Type B pancreatic cell (in vitro differentiated cells): ENCODE data around the gene FIBP. TPM values are rescaled to one million over a fixed set of nuclear protein-coding genes. Genes with fewer than 3 reads are reported as not detected.
A peak's percentile ranks its signal among the peaks of the same experiment; 100 is the strongest.
"Not testable (repeated sequence)": the region's sequence is repeated elsewhere in the genome, so short reads cannot be mapped to it uniquely, and the experiment has no call there.

Source experiments
- DNase-seq: peaks from one replicate; pipeline ENCODE4 v3.0.0; 2021; ENCODE audit warnings: mixed read lengths; ENCODE audit not compliant: unreplicated experiment; ENCODE audit errors: extremely low spot score
- H3K27ac Mint-ChIP-seq: 2 replicates; pipeline ENCODE4 v1.8.0; 2021; ENCODE audit warnings: mild to moderate bottlenecking, mixed read lengths
- H3K27me3 Mint-ChIP-seq: 2 replicates; pipeline ENCODE4 v1.8.0; 2021; ENCODE audit warnings: mixed read lengths
- H3K36me3 Mint-ChIP-seq: 2 replicates; pipeline ENCODE4 v1.8.0; 2021; ENCODE audit warnings: mixed read lengths
- H3K4me1 Mint-ChIP-seq: one replicate; pipeline ENCODE4 v1.8.0; 2021; ENCODE audit warnings: mixed read lengths; ENCODE audit not compliant: unreplicated experiment
- H3K4me3 Mint-ChIP-seq: 2 replicates; pipeline ENCODE4 v1.8.0; 2021; ENCODE audit warnings: mild to moderate bottlenecking, mixed read lengths
- H3K9me3 Mint-ChIP-seq: 2 replicates; pipeline ENCODE4 v1.8.0; 2021; ENCODE audit warnings: mixed read lengths
- total RNA-seq: library from RNA; stranded (reverse); gene quantifications from 2 replicates; pipeline ENCODE4 v1.2.1, GENCODE V29; 2021; ENCODE audit warnings: low replicate concordance
- TF ChIP-seq, protein P1 (sequence below): fragments of 200-600 bp; sonication (generic); conservative IDR thresholded peaks from 2 replicates; pipeline ENCODE4 v1.5.0; 2021; ENCODE audit warnings: antibody characterized with exemption, mild to moderate bottlenecking

The FIBP gene
- total RNA-seq, 1 donor from 2014 or later: 74.7 TPM

DNA sequence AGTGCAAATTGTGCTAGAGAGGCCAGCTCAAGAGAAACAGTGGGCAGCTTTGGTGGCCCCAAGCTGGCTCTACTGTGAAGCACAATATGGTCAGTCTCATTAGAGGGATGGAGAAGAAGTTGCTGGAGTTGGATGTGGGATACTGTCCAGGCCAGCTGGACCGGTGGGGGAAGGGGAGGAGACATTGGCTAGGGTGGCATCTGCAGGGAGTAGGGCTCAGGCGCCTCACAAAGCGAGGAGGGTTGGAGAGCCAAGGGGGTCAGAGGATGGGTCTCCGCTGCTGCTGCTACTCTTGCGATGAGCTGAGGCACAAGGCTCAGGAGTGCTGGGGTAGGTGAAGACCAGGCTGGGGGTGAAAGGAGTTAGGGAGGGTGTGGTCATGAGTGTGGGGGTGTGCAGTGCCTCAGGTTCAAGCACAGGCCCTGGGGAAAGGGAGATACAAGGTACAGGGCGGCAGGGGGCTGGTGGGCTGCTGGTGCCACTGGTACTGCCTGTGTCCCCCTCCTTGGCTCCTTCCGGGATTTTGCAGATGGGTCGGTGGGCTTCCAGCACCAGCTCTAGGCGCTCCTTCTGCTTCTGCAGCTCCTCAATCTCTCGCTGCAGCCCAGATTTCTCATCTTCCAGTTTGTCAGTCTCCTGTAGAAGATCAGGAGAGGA lies 4.5 kb upstream of the FIBP start:
- TF ChIP-seq, protein P1, sequence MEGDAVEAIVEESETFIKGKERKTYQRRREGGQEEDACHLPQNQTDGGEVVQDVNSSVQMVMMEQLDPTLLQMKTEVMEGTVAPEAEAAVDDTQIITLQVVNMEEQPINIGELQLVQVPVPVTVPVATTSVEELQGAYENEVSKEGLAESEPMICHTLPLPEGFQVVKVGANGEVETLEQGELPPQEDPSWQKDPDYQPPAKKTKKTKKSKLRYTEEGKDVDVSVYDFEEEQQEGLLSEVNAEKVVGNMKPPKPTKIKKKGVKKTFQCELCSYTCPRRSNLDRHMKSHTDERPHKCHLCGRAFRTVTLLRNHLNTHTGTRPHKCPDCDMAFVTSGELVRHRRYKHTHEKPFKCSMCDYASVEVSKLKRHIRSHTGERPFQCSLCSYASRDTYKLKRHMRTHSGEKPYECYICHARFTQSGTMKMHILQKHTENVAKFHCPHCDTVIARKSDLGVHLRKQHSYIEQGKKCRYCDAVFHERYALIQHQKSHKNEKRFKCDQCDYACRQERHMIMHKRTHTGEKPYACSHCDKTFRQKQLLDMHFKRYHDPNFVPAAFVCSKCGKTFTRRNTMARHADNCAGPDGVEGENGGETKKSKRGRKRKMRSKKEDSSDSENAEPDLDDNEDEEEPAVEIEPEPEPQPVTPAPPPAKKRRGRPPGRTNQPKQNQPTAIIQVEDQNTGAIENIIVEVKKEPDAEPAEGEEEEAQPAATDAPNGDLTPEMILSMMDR: no peak
- Mint-ChIP-seq H3K27me3 (peaks cover 45% of the 10 kb centered on the region), H3K4me1 (peaks cover 25% of the 10 kb centered on the region), H3K36me3 (no peaks in the 10 kb centered on the region), H3K27ac (peak overlapping the region; percentile 64), H3K9me3 (no peaks in the 10 kb centered on the region), H3K4me3 (peak overlapping the region; percentile 77)
- DNase-seq: no peak

DNA sequence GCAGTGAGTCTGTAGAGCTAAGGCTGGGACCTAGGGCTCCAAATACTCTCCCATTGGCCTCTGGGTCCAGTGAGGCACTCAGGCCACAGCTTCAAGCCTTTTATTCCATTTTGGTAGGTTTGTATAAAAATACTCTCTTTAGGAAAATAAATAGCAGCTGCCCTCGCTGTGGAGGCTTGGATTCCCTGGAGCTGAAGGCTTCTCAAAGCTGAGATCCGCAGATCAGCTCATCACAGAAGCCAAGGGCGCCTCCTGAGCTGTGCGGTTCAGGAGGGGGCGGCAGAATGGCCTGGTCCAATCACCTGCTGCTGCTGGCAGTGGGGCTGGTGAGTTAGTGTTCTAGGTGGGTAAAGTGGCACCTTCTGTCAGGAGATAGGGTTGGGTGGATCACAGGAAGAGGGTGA lies 3.9 kb upstream of the FIBP start:
- H3K4me1 Mint-ChIP-seq: peaks cover 25% of the 10 kb centered on the region
- H3K9me3 Mint-ChIP-seq: not testable (repeated sequence)
- peak overlapping the region; percentile 77 for H3K4me3 Mint-ChIP-seq

DNA sequence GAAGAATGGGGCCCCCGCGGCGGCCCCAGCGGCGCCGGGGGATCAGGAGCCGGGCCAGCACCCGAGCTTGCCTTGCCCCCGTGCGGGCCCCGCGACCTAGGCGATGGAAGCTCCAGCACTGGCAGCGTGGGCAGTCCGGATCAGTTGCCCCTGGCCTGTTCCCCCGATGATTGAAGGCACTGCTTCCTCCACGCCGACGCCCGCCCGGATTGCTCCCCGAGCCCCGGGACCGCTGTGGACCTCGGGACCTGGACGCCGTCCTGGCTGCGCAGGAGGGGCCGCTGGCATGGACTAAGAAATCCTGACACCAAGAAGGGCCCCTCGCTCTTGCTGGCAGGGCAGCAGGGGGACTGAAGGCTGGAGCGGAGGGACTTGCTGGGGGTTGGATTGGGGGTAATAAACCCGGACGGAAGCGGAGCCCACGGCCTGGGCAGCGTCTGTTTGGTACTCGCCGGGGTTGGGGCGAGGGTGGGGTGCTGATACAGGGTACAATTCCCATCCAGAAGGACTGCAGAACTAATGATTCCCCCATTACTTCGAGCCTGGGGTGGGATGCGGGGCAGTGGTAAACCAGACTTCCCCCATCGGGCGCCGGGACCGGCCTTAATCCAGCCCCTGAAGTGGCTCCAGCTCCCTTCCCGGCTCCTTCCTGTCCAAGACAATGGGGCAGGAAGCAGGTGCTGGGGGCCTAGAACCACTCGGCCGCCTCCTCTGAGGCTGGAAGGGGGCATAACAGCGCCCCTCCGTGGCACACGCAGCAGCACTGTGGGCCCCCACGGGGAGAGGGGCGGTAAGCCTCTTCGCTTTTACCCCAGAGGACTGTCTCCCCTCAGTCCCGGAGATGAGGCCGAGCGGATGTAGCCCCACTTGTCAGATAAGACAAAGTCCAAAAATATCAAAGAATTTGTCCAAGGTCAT lies 3.2 kb upstream of the FIBP start:
- Mint-ChIP-seq H3K27me3 (peaks cover 33% of the 10 kb centered on the region), H3K4me1 (peaks cover 31% of the 10 kb centered on the region), H3K4me3 (peak overlapping the region; percentile 77), H3K36me3 (no peaks in the 10 kb centered on the region), H3K9me3 (no peaks in the 10 kb centered on the region), H3K27ac (peak overlapping the region; percentile 64)
- TF ChIP-seq, protein P1: peak; percentile 9
- DNase-seq: no peak

More for the DNA sequence above, 3.9 kb upstream of the FIBP start:
- Mint-ChIP-seq H3K27ac (peak overlapping the region; percentile 64), H3K27me3 (peaks cover 39% of the 10 kb centered on the region)
- H3K36me3 Mint-ChIP-seq, DNase-seq: not testable (repeated sequence)

DNA sequence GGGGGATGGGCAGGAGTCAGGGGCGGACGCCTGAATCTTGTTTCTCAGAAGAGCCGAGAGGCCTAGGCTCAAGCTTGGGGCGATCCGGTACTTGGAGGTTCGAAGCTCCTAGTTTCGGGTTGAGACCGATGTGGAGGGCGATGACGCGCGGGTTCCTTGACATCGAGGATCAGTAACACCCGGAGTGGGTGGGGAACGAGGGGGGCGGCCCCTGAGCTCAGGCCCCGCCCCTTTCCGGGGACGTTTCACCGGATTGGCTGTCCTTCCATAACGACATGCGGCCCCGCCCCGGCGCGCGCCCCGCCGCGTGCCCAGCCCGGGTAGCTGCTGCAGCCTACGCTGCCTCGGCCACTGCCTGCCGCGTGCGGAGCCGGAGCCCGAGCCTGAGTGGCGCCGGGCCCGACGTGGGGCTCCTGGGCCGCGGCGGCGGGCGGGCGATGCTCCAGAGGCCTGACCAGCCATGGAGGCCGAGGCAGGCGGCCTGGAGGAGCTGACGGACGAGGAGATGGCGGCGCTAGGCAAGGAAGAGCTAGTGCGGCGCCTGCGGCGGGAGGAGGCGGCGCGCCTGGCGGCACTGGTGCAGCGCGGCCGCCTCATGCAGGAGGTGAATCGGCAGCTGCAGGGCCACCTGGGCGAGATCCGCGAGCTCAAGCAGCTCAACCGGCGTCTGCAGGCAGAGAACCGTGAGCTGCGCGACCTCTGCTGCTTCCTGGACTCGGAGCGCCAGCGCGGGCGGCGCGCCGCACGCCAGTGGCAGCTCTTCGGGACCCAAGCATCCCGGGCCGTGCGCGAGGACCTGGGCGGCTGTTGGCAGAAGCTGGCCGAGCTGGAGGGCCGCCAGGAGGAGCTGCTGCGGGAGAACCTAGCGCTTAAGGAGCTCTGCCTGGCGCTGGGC lies 2.3 kb upstream of the FIBP start, which contains the start of gene CCDC85B:
Gene CCDC85B, plus strand, starts transcription at position 350 of the 895 bp plus-strand sequence. Its CDS starts 111 bp downstream, at position 461.
- Mint-ChIP-seq H3K27ac (peak within 1 kb of the TSS; percentile 83), H3K27me3 (peaks cover 24% of the 10 kb centered on the region), H3K4me1 (peaks cover 33% of the 10 kb centered on the region)

DNA sequence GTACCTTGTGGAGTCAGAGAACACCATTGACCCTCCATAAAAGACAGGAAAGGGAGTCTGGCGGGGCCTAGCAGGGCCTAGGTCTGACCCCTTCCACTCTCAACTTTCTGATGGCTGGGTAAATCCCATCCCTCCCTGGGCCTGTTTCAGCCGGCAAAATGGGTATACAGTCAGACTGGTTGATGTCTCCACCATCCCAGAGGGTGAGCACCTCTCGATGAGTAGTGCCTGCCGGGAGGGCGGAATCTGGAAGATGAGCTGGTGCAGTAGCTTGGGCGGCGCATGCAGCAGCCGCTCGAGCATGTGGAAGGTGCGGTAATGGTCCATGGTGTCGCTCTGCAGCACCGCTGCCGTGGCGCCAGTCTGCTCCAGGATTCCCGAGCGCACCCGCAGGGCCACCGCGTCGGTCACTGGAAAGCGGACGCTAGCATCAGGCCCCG lies 528 bp downstream of the FIBP start:
- H3K27ac Mint-ChIP-seq: peak overlapping the region; percentile 83
- TF ChIP-seq, protein P1: no peak
- H3K27me3 Mint-ChIP-seq: peaks cover 15% of the 10 kb centered on the region
- H3K4me3 Mint-ChIP-seq: peak overlapping the region; percentile 98
- H3K4me1 Mint-ChIP-seq: peaks cover 37% of the 10 kb centered on the region
- no peak for DNase-seq
- peaks cover 5% of the 10 kb centered on the region for H3K36me3 Mint-ChIP-seq
- H3K9me3 Mint-ChIP-seq: no peaks in the 10 kb centered on the region

More for the DNA sequence above, 2.3 kb upstream of the FIBP start, which contains the start of gene CCDC85B:
- peak; percentile 97 for DNase-seq
- peak within 1 kb of the TSS; percentile 98 for H3K4me3 Mint-ChIP-seq
- TF ChIP-seq, protein P1: peak; percentile 52
- H3K36me3 Mint-ChIP-seq: no peaks in the 10 kb centered on the region
- no peaks in the 10 kb centered on the region for H3K9me3 Mint-ChIP-seq
